ENCODE measurements around the gene FSD2.
"Not testable (repeated sequence)": the region's sequence is repeated elsewhere in the genome, so short reads cannot be mapped to it uniquely, and the experiment has no call there.

FSD2 gene

DNA sequence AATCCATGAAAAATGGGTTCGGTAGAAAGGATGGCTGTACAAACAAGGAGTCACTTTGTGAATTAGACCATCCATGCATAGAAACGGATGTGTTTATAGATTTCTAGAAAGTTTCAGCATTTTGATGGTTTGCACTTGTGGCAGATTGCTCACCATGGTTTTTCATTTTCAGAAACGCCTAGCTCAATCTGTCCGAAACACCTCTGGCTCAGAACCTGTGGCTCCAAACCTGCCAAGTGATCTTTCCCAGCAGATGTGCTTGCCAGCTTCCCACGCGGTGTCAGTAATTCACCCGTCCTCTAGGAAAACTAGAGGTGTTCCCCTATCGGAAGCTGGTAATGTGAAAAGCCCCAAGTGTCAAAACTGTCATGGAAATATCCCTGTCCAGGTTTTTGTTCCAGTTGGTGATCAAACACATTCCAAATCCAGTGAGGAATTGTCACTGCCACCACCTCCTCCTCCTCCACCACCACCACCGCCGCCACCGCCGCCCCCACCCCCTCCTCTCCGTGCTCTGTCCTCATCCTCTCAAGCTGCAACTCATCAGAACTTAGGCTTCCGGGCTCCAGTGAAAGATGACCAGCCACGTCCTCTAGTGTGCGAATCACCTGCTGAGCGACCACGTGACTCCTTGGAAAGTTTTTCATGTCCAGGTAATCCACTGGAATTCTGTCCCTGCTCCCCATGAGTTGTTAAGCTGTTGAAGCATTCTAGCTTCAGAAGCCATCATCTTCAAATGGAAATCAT is 24.7 kb upstream of the FSD2 start:
- H3K36me3 ChIP-seq (ENCODE audit: control insufficient read depth in 1 of 2, insufficient read depth in 2 of 2, low read length in 2 of 2): peaks cover 52 to 93% of the 10 kb centered on the region in 2 donors

GRCh38 chr15:82829234-82829633 is 23.4 kb upstream of the FSD2 start:
- Histone ChIP-seq H3K9ac (ENCODE audit: low read depth in 1 of 2, low read length in 2 of 2) (no peak overlapping the region), H3K36me3 (ENCODE audit: control insufficient read depth in 1 of 2, insufficient read depth in 2 of 2, low read length in 2 of 2) (peaks cover 46 to 92% of the 10 kb centered on the region in 2 donors), H3K9me3 (ENCODE audit: control insufficient read depth in 1 of 2, low read length in 2 of 2) (no peaks in the 10 kb centered on the region), H3K27ac (ENCODE audit: low read depth, low read length) (no peak overlapping the region), H3K4me3 (ENCODE audit: low read depth in 1 of 2, low read length in 2 of 2) (no peak overlapping the region), H3K27me3 (ENCODE audit: control insufficient read depth in 1 of 2, insufficient read depth in 2 of 2, low read length in 2 of 2) (no peaks in the 10 kb centered on the region), H3K4me1 (ENCODE audit: control insufficient read depth in 1 of 2, insufficient read depth in 2 of 2, low read length in 2 of 2) (no peaks in the 10 kb centered on the region)

More for the DNA sequence above, 24.7 kb upstream of the FSD2 start:
- no peaks in the 10 kb centered on the region for H3K27me3 ChIP-seq (ENCODE audit: control insufficient read depth in 1 of 2, insufficient read depth in 2 of 2, low read length in 2 of 2)
- H3K4me3 ChIP-seq (ENCODE audit: low read depth in 1 of 2, low read length in 2 of 2): no peak overlapping the region
- H3K27ac ChIP-seq (ENCODE audit: low read depth, low read length): no peak overlapping the region
- H3K9ac ChIP-seq (ENCODE audit: low read depth in 1 of 2, low read length in 2 of 2): no peak overlapping the region
- H3K9me3 ChIP-seq (ENCODE audit: control insufficient read depth in 1 of 2, low read length in 2 of 2): no peaks in the 10 kb centered on the region
- no peaks in the 10 kb centered on the region for H3K4me1 ChIP-seq (ENCODE audit: control insufficient read depth in 1 of 2, insufficient read depth in 2 of 2, low read length in 2 of 2)

GRCh38 chr15:82828075-82828474 is 22.2 kb upstream of the FSD2 start:
- Histone ChIP-seq H3K36me3 (ENCODE audit: control insufficient read depth in 1 of 2, insufficient read depth in 2 of 2, low read length in 2 of 2) (peaks cover 40 to 89% of the 10 kb centered on the region in 2 donors), H3K4me1 (ENCODE audit: control insufficient read depth in 1 of 2, insufficient read depth in 2 of 2, low read length in 2 of 2) (no peaks in the 10 kb centered on the region), H3K9me3 (ENCODE audit: control insufficient read depth in 1 of 2, low read length in 2 of 2) (no peaks in the 10 kb centered on the region), H3K27me3 (ENCODE audit: control insufficient read depth in 1 of 2, insufficient read depth in 2 of 2, low read length in 2 of 2) (no peaks in the 10 kb centered on the region), H3K27ac (ENCODE audit: low read depth, low read length) (no peak overlapping the region), H3K9ac (ENCODE audit: low read depth in 1 of 2, low read length in 2 of 2) (no peak overlapping the region), H3K4me3 (ENCODE audit: low read depth in 1 of 2, low read length in 2 of 2) (no peak overlapping the region)

DNA sequence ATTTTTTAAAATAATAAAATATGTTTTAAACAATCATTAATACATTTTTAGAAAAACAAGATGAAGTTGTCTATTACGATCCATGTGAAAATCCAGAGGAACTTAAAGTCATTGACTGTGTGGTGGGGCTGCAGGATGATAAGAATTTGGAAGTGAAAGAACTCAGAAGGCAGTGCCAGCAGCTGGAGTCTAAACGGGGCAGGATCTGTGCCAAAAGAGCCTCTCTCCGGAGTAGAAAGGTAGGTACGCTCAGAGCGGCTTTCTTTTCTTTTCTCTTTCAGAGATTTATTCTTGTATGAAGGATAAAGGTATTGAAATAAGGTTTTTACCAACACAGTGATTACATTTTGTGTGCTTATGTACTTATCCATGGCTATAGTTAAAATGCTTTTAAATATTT is 17.2 kb upstream of the FSD2 start:
- no peak overlapping the region for H3K9ac ChIP-seq (ENCODE audit: low read depth in 1 of 2, low read length in 2 of 2)
- no peaks in the 10 kb centered on the region for H3K4me1 ChIP-seq (ENCODE audit: control insufficient read depth in 1 of 2, insufficient read depth in 2 of 2, low read length in 2 of 2)
- peaks cover 6 to 78% of the 10 kb centered on the region in 2 donors for H3K36me3 ChIP-seq (ENCODE audit: control insufficient read depth in 1 of 2, insufficient read depth in 2 of 2, low read length in 2 of 2)
- no peaks in the 10 kb centered on the region for H3K27me3 ChIP-seq (ENCODE audit: control insufficient read depth in 1 of 2, insufficient read depth in 2 of 2, low read length in 2 of 2)
- no peaks in the 10 kb centered on the region for H3K9me3 ChIP-seq (ENCODE audit: control insufficient read depth in 1 of 2, low read length in 2 of 2)
- no peak overlapping the region for H3K27ac ChIP-seq (ENCODE audit: low read depth, low read length)
- no peak overlapping the region for H3K4me3 ChIP-seq (ENCODE audit: low read depth in 1 of 2, low read length in 2 of 2)

GRCh38 chr15:82821851-82822250 is 16.0 kb upstream of the FSD2 start:
- not testable (repeated sequence) for H3K4me1 ChIP-seq (ENCODE audit: control insufficient read depth in 1 of 2, insufficient read depth in 2 of 2, low read length in 2 of 2); H3K9ac ChIP-seq (ENCODE audit: low read depth in 1 of 2, low read length in 2 of 2); H3K9me3 ChIP-seq (ENCODE audit: control insufficient read depth in 1 of 2, low read length in 2 of 2); H3K27me3 ChIP-seq (ENCODE audit: control insufficient read depth in 1 of 2, insufficient read depth in 2 of 2, low read length in 2 of 2); H3K4me3 ChIP-seq (ENCODE audit: low read depth in 1 of 2, low read length in 2 of 2); H3K27ac ChIP-seq (ENCODE audit: low read depth, low read length)
- peaks cover 4 to 78% of the 10 kb centered on the region in 2 donors for H3K36me3 ChIP-seq (ENCODE audit: control insufficient read depth in 1 of 2, insufficient read depth in 2 of 2, low read length in 2 of 2)

GRCh38 chr15:82821396-82821795 is 15.5 kb upstream of the FSD2 start:
- not testable (repeated sequence) for H3K4me3 ChIP-seq (ENCODE audit: low read depth in 1 of 2, low read length in 2 of 2); H3K9me3 ChIP-seq (ENCODE audit: control insufficient read depth in 1 of 2, low read length in 2 of 2); H3K27ac ChIP-seq (ENCODE audit: low read depth, low read length); H3K27me3 ChIP-seq (ENCODE audit: control insufficient read depth in 1 of 2, insufficient read depth in 2 of 2, low read length in 2 of 2); H3K4me1 ChIP-seq (ENCODE audit: control insufficient read depth in 1 of 2, insufficient read depth in 2 of 2, low read length in 2 of 2); H3K9ac ChIP-seq (ENCODE audit: low read depth in 1 of 2, low read length in 2 of 2)
- H3K36me3 ChIP-seq (ENCODE audit: control insufficient read depth in 1 of 2, insufficient read depth in 2 of 2, low read length in 2 of 2): peaks cover 8 to 78% of the 10 kb centered on the region in 2 donors

- Histone ChIP-seq H3K4me1 (ENCODE audit: control insufficient read depth in 1 of 2, insufficient read depth in 2 of 2, low read length in 2 of 2) (no peaks in the 10 kb centered on the region), H3K9ac (ENCODE audit: low read depth in 1 of 2, low read length in 2 of 2) (no peak overlapping the region), H3K36me3 (ENCODE audit: control insufficient read depth in 1 of 2, insufficient read depth in 2 of 2, low read length in 2 of 2) (peaks cover 8 to 78% of the 10 kb centered on the region in 2 donors), H3K4me3 (ENCODE audit: low read depth in 1 of 2, low read length in 2 of 2) (no peak overlapping the region), H3K27me3 (ENCODE audit: control insufficient read depth in 1 of 2, insufficient read depth in 2 of 2, low read length in 2 of 2) (no peaks in the 10 kb centered on the region), H3K27ac (ENCODE audit: low read depth, low read length) (no peak overlapping the region), H3K9me3 (ENCODE audit: control insufficient read depth in 1 of 2, low read length in 2 of 2) (no peaks in the 10 kb centered on the region)
Observed at GRCh38 chr15:82820128-82820527, 14.3 kb upstream of the FSD2 start.

GRCh38 chr15:82812994-82813393 is 7.1 kb upstream of the FSD2 start:
- peaks cover 0 to 16% of the 10 kb centered on the region in 2 donors for H3K4me1 ChIP-seq (ENCODE audit: control insufficient read depth in 1 of 2, insufficient read depth in 2 of 2, low read length in 2 of 2)
- no peaks in the 10 kb centered on the region for H3K27me3 ChIP-seq (ENCODE audit: control insufficient read depth in 1 of 2, insufficient read depth in 2 of 2, low read length in 2 of 2)
- no peak overlapping the region for H3K27ac ChIP-seq (ENCODE audit: low read depth, low read length)
- peaks cover 8 to 38% of the 10 kb centered on the region in 2 donors for H3K36me3 ChIP-seq (ENCODE audit: control insufficient read depth in 1 of 2, insufficient read depth in 2 of 2, low read length in 2 of 2)
- H3K9me3 ChIP-seq (ENCODE audit: control insufficient read depth in 1 of 2, low read length in 2 of 2): no peaks in the 10 kb centered on the region
- no peak overlapping the region for H3K9ac ChIP-seq (ENCODE audit: low read depth in 1 of 2, low read length in 2 of 2)
- H3K4me3 ChIP-seq (ENCODE audit: low read depth in 1 of 2, low read length in 2 of 2): no peak overlapping the region

DNA sequence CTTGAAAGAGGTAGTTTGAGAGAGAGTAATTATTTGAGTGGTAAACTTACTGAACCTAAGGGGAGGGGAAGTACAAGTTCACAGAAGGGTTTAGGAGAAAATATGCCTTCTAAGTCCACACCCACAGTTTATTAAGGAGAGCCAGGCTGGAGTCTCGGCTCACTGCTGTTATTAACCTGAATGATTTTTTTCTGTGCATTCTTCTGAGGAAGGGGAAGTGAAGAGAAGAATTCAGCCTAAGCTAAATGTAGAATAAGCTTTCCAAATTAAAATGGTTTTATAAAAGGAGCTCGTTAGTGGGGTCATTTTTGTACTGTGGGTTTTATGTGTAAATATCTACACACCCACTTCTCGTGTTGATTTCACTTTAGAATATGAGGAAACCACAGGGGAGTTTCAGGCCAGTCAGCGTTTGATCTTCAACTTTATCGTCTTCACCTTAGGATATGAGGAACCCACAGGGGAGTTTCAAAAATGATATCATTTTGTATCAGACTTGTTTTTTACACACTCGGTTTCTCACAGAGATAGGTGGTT is 5.1 kb upstream of the FSD2 start:
- H3K4me1 ChIP-seq (ENCODE audit: control insufficient read depth in 1 of 2, insufficient read depth in 2 of 2, low read length in 2 of 2): peaks cover 0 to 16% of the 10 kb centered on the region in 2 donors
- peak overlapping the region; percentile 99 for H3K27ac ChIP-seq (ENCODE audit: low read depth, low read length)
- no peaks in the 10 kb centered on the region for H3K9me3 ChIP-seq (ENCODE audit: control insufficient read depth in 1 of 2, low read length in 2 of 2)
- H3K27me3 ChIP-seq (ENCODE audit: control insufficient read depth in 1 of 2, insufficient read depth in 2 of 2, low read length in 2 of 2): no peaks in the 10 kb centered on the region
- H3K36me3 ChIP-seq (ENCODE audit: control insufficient read depth in 1 of 2, insufficient read depth in 2 of 2, low read length in 2 of 2): peaks cover 0 to 20% of the 10 kb centered on the region in 2 donors
- peak overlapping the region; percentile 76 to 79 for H3K9ac ChIP-seq (ENCODE audit: low read depth in 1 of 2, low read length in 2 of 2)
- H3K4me3 ChIP-seq (ENCODE audit: low read depth in 1 of 2, low read length in 2 of 2): peak overlapping the region; percentile 73 to 92

DNA sequence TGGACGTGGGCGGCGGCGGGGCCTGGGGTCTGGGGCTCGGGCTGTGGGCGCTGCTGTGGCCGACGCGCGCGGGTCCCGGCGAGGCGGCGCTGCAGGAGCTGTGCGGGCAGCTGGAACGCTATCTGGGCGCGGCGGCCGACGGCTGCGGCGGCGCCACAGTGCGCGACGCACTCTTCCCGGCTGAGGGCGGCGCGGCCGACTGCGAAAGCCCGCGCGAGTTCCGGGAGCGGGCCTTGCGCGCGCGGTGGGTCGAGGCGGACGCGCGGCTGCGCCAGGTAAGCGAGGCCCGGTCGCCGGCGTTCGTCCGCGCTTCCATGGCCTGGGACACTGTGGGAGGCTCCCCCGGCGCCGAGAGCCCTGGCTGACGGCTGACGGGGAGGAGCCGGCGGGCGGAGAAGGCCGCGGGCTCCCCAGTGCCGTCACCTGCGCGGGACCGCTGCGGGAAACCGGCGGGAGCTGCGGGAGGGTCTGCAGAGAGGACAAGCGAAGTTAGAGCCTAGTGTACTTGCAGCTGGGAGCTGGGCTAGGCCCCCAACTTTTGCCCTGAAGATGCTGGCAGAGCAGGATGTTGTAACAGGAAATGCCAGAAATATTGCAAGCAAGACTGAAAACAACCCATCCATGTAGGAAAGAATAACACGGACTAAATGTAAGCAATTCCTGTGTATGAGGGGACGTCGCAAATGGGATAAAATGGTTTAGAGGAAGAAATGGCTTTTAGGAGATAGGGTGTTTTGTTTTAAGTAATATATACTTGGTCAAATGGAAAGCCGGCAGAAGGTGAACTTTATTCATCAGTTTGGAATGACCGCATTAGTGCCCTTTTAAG is 4.4 kb upstream of the FSD2 start:
- no peaks in the 10 kb centered on the region for H3K27me3 ChIP-seq (ENCODE audit: control insufficient read depth in 1 of 2, insufficient read depth in 2 of 2, low read length in 2 of 2)
- H3K27ac ChIP-seq (ENCODE audit: low read depth, low read length): peak overlapping the region; percentile 99
- H3K9ac ChIP-seq (ENCODE audit: low read depth in 1 of 2, low read length in 2 of 2): peak overlapping the region; percentile 76 to 79
- no peaks in the 10 kb centered on the region for H3K9me3 ChIP-seq (ENCODE audit: control insufficient read depth in 1 of 2, low read length in 2 of 2)
- H3K4me1 ChIP-seq (ENCODE audit: control insufficient read depth in 1 of 2, insufficient read depth in 2 of 2, low read length in 2 of 2): peaks cover 0 to 16% of the 10 kb centered on the region in 2 donors
- peak overlapping the region; percentile 73 to 92 for H3K4me3 ChIP-seq (ENCODE audit: low read depth in 1 of 2, low read length in 2 of 2)
- peaks cover 0 to 13% of the 10 kb centered on the region in 2 donors for H3K36me3 ChIP-seq (ENCODE audit: control insufficient read depth in 1 of 2, insufficient read depth in 2 of 2, low read length in 2 of 2)

Measured in duodenal mucosa (tissue), 2 donors.